Stomach (tissue), 9 donors: Measurements from ENCODE around the gene NAV3. TPM values are rescaled to one million over a fixed set of nuclear protein-coding genes. Genes with fewer than 3 reads are reported as not detected.

ENCODE experiments used
- DNase-seq, 2 donors: peaks; one replicate each; pipeline versions ENCODE4 v3.0.0 to v3.0.0-alpha.2; 2013 to 2019
- H3K27ac ChIP-seq, 5 donors: fragments of 200-600 bp in 4 of 5; sonication (generic) in 4 of 5; one replicate each; pipeline ENCODE4 v1.5.1; 2013 to 2019; ENCODE audit warnings: mild to moderate bottlenecking in 1 of 5, moderate library complexity in 1 of 5
- H3K27me3 ChIP-seq, 3 donors: fragments of 200-600 bp; sonication (generic); one replicate each; pipeline ENCODE4 v1.5.1; 2017 to 2019; ENCODE audit warnings: mixed run types in 1 of 3
- H3K36me3 ChIP-seq, 4 donors: fragments of 200-600 bp; sonication (generic); 1 replicate in 3 of 4; 2 replicates in 1 of 4; pipeline ENCODE4 v1.5.1; 2016 to 2019
- H3K4me1 ChIP-seq, 4 donors: fragments of 200-600 bp; sonication (generic); one replicate each; pipeline ENCODE4 v1.5.1; 2016 to 2019
- H3K4me3 ChIP-seq, 4 donors: fragments of 200-600 bp; sonication (generic) in 3 of 4; one replicate each; pipeline ENCODE4 v1.5.1; 2016 to 2019; ENCODE audit warnings: mild to moderate bottlenecking in 1 of 4
- H3K9me3 ChIP-seq, 4 donors: fragments of 200-600 bp; sonication (generic); one replicate each; pipeline ENCODE4 v1.5.1; 2016 to 2019
- CTCF ChIP-seq, 7 experiments: fragments of 450-650 bp in 4 of 7; fragments of 200-600 bp in 3 of 7; sonication (generic) in 3 of 7; IDR thresholded peaks; one replicate each; pipeline ENCODE4 v1.5.1; 2016 to 2019; ENCODE audit warnings: antibody characterized with exemption in 7 of 7, control low read depth in 2 of 7, mild to moderate bottlenecking in 1 of 7
- EP300 ChIP-seq: sonication (generic); formaldehyde crosslinking; IDR thresholded peaks from one replicate; pipeline ENCODE4 v1.6.1; 2017; ENCODE audit warnings: antibody characterized with exemption
- POLR2A ChIP-seq, 4 donors: fragments of 450-650 bp; IDR thresholded peaks; one replicate each; pipeline ENCODE4 v1.6.1; 2016; ENCODE audit warnings: antibody characterized with exemption in 4 of 4, control low read depth in 2 of 4, mild to moderate bottlenecking in 1 of 4, moderate library complexity in 1 of 4
- POLR2AphosphoS5 ChIP-seq, 3 donors: sonication (generic); formaldehyde crosslinking; IDR thresholded peaks; one replicate each; pipeline ENCODE4 v1.6.1; 2016; ENCODE audit warnings: antibody characterized with exemption in 3 of 3
- WGBS, 5 donors: extraction: QIAGEN DNeasy Blood & Tissue Kit in 3 of 5; methylation state at CpG; one replicate each; pipeline versions ENCODE4 v1.1.5 to v1.1.7; 2013 to 2018; 5-methylcytosine and 5-hydroxymethylcytosine counted together
- intact Hi-C: fragments of 100-400 bp; cut with DNase I; formaldehyde crosslinking; loops from one replicate; pipeline ENCODE4 v1.15.1; 2023; ENCODE audit warnings: low total_unique reads
- polyA plus RNA-seq, 3 donors: library from polyadenylated mRNA; stranded (reverse); fragments of 200-250 nt; gene quantifications; one replicate each; pipeline ENCODE4 v1.2.3, GENCODE V29; 2013
- total RNA-seq, 5 donors: library from RNA; depleted of rRNA; stranded (reverse); fragments of >200 nt; gene quantifications; one replicate each; pipeline versions ENCODE4 v1.1.0 to v1.2.3, GENCODE V29; 2014 to 2016
- donor health status: healthy with polysubstance abuse.
- donor health status: Bipolar disorder and iron deficiency.
- donor health status: healthy.

Gene NAV3
- total and polyA plus RNA-seq, 8 donors = 0.15 to 18.9 (median 2.2) TPM

- intact Hi-C loops = no loop called here
- Histone ChIP-seq H3K27me3 (no peaks in the 10 kb centered on the region), H3K36me3 (no peaks in the 10 kb centered on the region), H3K9me3 (no peaks in the 10 kb centered on the region), H3K4me1 (no peaks in the 10 kb centered on the region), H3K4me3 (no peak overlapping the region), H3K27ac (no peak overlapping the region)
- DNase-seq = peak in 1 of 2 donors; percentile 9
- 74 to 91% (median 86%) methylated on average over 1 of the region's 1 CpG for WGBS, 5 donors
- TF ChIP-seq POLR2AphosphoS5 (IDR thresholded peaks at IDR 0.05) (no peak), CTCF (IDR thresholded peaks at IDR 0.05) (no peak), POLR2A (IDR thresholded peaks at IDR 0.05) (no peak), EP300 (no peak)
Observed at GRCh38 chr12:77940011-77940423, 109.3 kb downstream of the NAV3 start.

DNA sequence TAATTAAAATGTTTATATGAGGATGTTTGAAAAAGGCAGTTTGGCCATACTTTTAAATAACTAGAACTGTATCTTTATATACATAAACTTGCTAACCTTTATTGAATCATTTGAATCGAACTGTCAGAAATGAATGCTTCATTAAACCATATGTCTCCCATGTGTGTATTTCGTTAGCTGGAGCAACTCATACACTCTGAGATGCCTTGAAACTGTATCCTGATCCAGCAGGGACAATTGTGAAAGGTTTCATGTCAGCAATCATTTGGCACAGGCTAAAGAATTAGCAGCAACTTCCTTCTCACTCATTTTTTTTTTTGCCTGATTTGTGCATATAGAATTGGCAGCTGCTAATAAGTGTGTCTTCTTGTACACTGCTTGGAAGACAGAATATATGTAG is 109.9 kb downstream of the NAV3 start:
- DNase-seq = no peak
- no peaks in the 10 kb centered on the region for H3K36me3 ChIP-seq
- no peaks in the 10 kb centered on the region for H3K27me3 ChIP-seq
- H3K4me3 ChIP-seq = no peak overlapping the region
- 22 to 41% (median 26%) methylated on average over 2 of the region's 2 CpGs for WGBS, 5 donors
- no peaks in the 10 kb centered on the region for H3K4me1 ChIP-seq
- no peak overlapping the region for H3K27ac ChIP-seq
- H3K9me3 ChIP-seq = no peaks in the 10 kb centered on the region
- TF ChIP-seq POLR2A (IDR thresholded peaks at IDR 0.05) (no peak), EP300 (no peak), CTCF (IDR thresholded peaks at IDR 0.05) (no peak), POLR2AphosphoS5 (IDR thresholded peaks at IDR 0.05) (no peak)
- intact Hi-C loops = no loop called here

- 62 to 78% (median 67%) methylated on average over 1 of the region's 1 CpG for WGBS, 5 donors
- intact Hi-C loops = no loop called here
Observed at GRCh38 chr12:77941401-77941800, 110.7 kb downstream of the NAV3 start.

DNA sequence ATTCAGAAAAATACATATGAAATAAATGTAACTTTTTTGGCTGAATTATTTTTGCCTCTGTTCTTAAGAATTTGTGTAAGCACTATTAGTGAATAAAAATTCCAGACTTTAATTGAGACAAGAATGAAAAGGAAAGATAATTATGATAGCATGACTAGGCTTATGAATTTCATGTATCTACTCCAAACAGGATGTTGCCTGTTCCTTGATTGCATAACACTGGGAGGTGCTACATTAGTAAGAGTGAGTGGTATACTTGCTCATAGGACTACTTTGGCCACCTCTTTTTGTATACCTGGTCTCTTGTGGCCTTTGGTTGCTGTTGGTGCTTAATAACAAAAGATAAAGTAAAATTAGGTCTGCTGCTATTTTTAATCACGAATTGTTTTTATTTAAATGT is 112.8 kb downstream of the NAV3 start:
- TF ChIP-seq EP300 (no peak), CTCF (IDR thresholded peaks at IDR 0.05) (no peak), POLR2A (IDR thresholded peaks at IDR 0.05) (no peak), POLR2AphosphoS5 (IDR thresholded peaks at IDR 0.05) (no peak)
- peak in 1 of 2 donors; percentile 14 for DNase-seq
- WGBS, 5 donors = 38 to 67% (median 62%) methylated on average over 1 of the region's 1 CpG
- H3K9me3 ChIP-seq = no peaks in the 10 kb centered on the region
- H3K4me1 ChIP-seq = no peaks in the 10 kb centered on the region
- H3K27ac ChIP-seq = no peak overlapping the region
- H3K4me3 ChIP-seq = no peak overlapping the region
- intact Hi-C loops = no loop called here
- H3K36me3 ChIP-seq = no peaks in the 10 kb centered on the region
- H3K27me3 ChIP-seq = no peaks in the 10 kb centered on the region

More at GRCh38 chr12:77941401-77941800, 110.7 kb downstream of the NAV3 start:
- Histone ChIP-seq H3K27ac (no peak overlapping the region), H3K27me3 (no peaks in the 10 kb centered on the region), H3K36me3 (no peaks in the 10 kb centered on the region), H3K4me1 (no peaks in the 10 kb centered on the region), H3K9me3 (no peaks in the 10 kb centered on the region), H3K4me3 (no peak overlapping the region)
- no peak for DNase-seq
- TF ChIP-seq CTCF (IDR thresholded peaks at IDR 0.05) (no peak), EP300 (no peak), POLR2AphosphoS5 (IDR thresholded peaks at IDR 0.05) (no peak), POLR2A (IDR thresholded peaks at IDR 0.05) (no peak)
